ENCODE data around the gene CAMK4. TPM values are rescaled to one million over a fixed set of nuclear protein-coding genes. Genes with fewer than 3 reads are reported as not detected.

The CAMK4 gene
- total RNA-seq, 2 donors from 2014 or later = 3.8 to 6.6 TPM

GRCh38 chr5:111278858-111279504, 54.8 kb downstream of the CAMK4 start:
- DNase-seq (ENCODE audit: low spot score) (no peak), ATAC-seq (ENCODE audit: insufficient number of reproducible peaks, low FRiP score, low read depth) (peak; percentile 70)
- Histone ChIP-seq H3K36me3 (no peaks in the 10 kb centered on the region), H3K9me3 (no peaks in the 10 kb centered on the region), H3K4me1 (ENCODE audit: control insufficient read depth in 1 of 2, low read depth in 2 of 2) (no peaks in the 10 kb centered on the region), H3K27me3 (replicated peaks; ENCODE audit: insufficient read depth) (no peaks in the 10 kb centered on the region), H3K4me3 (no peak overlapping the region), H3K27ac (no peak overlapping the region)
- TF ChIP-seq CTCF (IDR thresholded peaks at IDR 0.05) = peak; percentile 52

- no peaks in the 10 kb centered on the region for H3K27me3 ChIP-seq (replicated peaks; ENCODE audit: insufficient read depth)
- H3K4me3 ChIP-seq = no peak overlapping the region
- no peaks in the 10 kb centered on the region for H3K9me3 ChIP-seq
- ATAC-seq (ENCODE audit: insufficient number of reproducible peaks, low FRiP score, low read depth) (no peak), DNase-seq (ENCODE audit: low spot score) (no peak)
- H3K36me3 ChIP-seq = no peaks in the 10 kb centered on the region
- no peaks in the 10 kb centered on the region for H3K4me1 ChIP-seq (ENCODE audit: control insufficient read depth in 1 of 2, low read depth in 2 of 2)
- TF ChIP-seq CTCF (IDR thresholded peaks at IDR 0.05) = no peak
- H3K27ac ChIP-seq = no peak overlapping the region
Observed at GRCh38 chr5:111280282-111280951, 56.2 kb downstream of the CAMK4 start.

- no peaks in the 10 kb centered on the region for H3K9me3 ChIP-seq
- no peaks in the 10 kb centered on the region for H3K36me3 ChIP-seq
- no peak for TF ChIP-seq CTCF (IDR thresholded peaks at IDR 0.05)
- no peaks in the 10 kb centered on the region for H3K4me1 ChIP-seq (ENCODE audit: control insufficient read depth in 1 of 2, low read depth in 2 of 2)
- DNase-seq (ENCODE audit: low spot score) (no peak), ATAC-seq (ENCODE audit: insufficient number of reproducible peaks, low FRiP score, low read depth) (no peak)
- no peaks in the 10 kb centered on the region for H3K27me3 ChIP-seq (replicated peaks; ENCODE audit: insufficient read depth)
- H3K4me3 ChIP-seq = no peak overlapping the region
- no peak overlapping the region for H3K27ac ChIP-seq
Observed at GRCh38 chr5:111282798-111283197, 58.6 kb downstream of the CAMK4 start.

- Histone ChIP-seq H3K9me3 (no peaks in the 10 kb centered on the region), H3K4me3 (no peak overlapping the region), H3K27me3 (replicated peaks; ENCODE audit: insufficient read depth) (no peaks in the 10 kb centered on the region), H3K36me3 (no peaks in the 10 kb centered on the region), H3K4me1 (ENCODE audit: control insufficient read depth in 1 of 2, low read depth in 2 of 2) (no peaks in the 10 kb centered on the region), H3K27ac (no peak overlapping the region)
- ATAC-seq (ENCODE audit: insufficient number of reproducible peaks, low FRiP score, low read depth) (no peak), DNase-seq (ENCODE audit: low spot score) (no peak)
- no peak for TF ChIP-seq CTCF (IDR thresholded peaks at IDR 0.05)
Observed at GRCh38 chr5:111284825-111285224, 60.6 kb downstream of the CAMK4 start.

GRCh38 chr5:111294551-111294950, 70.4 kb downstream of the CAMK4 start:
- DNase-seq (ENCODE audit: low spot score) (no peak), ATAC-seq (ENCODE audit: insufficient number of reproducible peaks, low FRiP score, low read depth) (no peak)
- H3K9me3 ChIP-seq = no peaks in the 10 kb centered on the region
- no peaks in the 10 kb centered on the region for H3K4me1 ChIP-seq (ENCODE audit: control insufficient read depth in 1 of 2, low read depth in 2 of 2)
- H3K36me3 ChIP-seq = no peaks in the 10 kb centered on the region
- H3K4me3 ChIP-seq = no peak overlapping the region
- H3K27ac ChIP-seq = no peak overlapping the region
- TF ChIP-seq CTCF (IDR thresholded peaks at IDR 0.05) = no peak
- no peaks in the 10 kb centered on the region for H3K27me3 ChIP-seq (replicated peaks; ENCODE audit: insufficient read depth)

Measured in thoracic aorta (tissue), 2 donors.